Cerebellar nuclear complex (tissue), 1 donor: ENCODE data around the gene HRH3.
A peak's percentile ranks its signal among the peaks of the same experiment; 100 is the strongest.

Experiments
- DNase-seq, 2 experiments: peaks; one replicate each; lab custom pipeline; 2025; lab: John Stamatoyannopoulos, UW

HRH3 gene

GRCh38 chr20:62219992-62220665 lies at the start of gene HRH3:
Gene HRH3, minus strand, starts transcription at chr20:62220278. Its CDS starts 308 bp downstream, at chr20:62219970.
- DNase-seq, result no peak

DNA sequence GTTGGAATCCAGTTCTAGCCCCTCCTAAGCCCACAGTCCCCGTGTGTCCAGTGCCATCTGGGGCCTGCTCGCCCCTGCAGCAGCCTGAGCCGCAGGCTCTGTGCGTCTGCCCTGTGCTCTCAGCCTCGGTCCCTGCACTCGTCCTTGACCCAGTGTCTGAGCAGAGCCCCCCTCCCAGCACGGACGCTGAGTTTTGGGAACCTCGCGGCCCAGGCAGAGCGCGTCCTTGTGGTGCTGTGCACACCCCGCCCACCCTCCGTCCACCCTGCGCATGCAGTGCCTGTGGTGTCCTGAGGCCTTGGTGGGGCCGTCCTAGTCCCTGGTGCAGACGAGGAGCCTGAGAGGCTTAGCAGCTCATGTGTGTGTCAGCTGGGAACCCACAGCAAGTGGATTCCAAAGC lies 49.8 kb upstream of the HRH3 start:
- no peak for DNase-seq

DNA sequence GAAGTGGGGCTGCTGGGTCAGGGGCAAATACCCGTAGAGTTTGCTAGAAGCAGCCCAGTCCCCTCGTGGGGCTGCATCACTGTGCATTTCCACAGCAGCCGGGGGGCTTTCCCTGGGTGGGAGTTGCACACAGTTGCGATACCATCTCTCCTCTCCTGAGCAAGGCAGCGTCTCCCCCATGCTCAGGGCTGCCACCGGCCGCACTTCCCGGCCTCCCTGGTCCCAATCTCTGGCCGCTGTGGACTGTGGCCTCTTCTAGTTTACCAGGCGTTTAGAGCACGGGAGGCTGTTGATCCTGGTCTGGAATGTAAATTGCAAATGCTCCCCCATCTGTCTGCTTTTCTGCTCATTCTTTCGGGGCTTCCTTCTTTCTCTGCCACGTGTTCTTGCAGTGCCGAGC lies 49.3 kb upstream of the HRH3 start:
- DNase-seq, result no peak

DNA sequence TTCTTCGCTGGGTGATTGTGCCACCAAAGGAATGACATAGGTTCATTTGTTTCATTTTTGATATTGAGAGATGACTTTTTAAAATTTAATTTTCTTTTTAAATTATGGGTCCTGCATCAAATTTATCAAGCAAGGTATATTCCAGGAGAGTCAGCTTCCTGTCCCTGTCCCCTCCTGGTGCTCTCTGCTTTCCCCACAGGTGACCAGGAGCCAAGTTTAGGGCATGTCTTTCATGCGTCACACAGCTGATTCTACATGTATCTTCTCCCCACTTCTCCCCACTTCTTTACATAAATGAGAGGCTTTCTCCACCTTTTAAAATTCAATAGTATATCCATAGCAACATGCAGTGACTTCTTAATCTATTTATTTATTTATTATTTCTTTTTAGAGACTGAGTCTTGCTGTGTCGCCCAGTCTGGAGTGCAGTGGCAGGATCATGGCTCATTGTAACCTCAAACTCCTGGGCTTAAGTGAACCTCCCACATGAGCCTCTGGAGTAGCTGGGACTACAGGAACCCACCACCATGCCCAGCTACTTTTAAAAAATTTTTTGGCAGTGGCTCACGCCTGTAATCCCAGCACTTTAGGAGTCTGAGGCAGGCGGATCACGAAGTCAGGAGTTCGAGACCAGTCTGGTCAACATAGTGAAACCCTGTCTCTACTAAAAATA lies 48.3 kb upstream of the HRH3 start:
- no peak for DNase-seq

DNA sequence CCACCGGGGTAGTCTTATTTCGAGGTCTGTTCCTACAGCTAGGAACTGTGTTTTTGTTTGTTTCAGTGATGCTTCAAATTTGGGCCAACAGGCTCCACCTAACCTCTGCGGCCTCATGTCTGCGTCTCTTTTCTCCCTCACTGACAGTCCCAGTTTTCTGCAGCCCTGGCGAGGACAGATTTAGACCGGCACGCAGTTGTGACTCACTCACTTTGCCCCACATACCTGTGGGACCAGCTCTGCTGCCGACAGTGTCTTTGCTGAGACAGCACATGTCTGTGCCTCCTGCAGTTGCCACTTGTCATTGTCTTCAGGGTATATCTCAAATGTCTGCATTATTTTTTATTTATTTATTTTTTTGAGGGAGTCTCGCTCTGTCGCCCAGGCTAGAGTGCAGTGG lies 47.5 kb upstream of the HRH3 start:
- DNase-seq, result no peak

- DNase-seq, result no peak
These were observed 46.8 kb upstream of the HRH3 start for GRCh38 chr20:62266851-62267250.

GRCh38 chr20:62266340-62266739 lies 46.3 kb upstream of the HRH3 start:
- no peak for DNase-seq

GRCh38 chr20:62265365-62265764 lies 45.3 kb upstream of the HRH3 start:
- no peak for DNase-seq

GRCh38 chr20:62263396-62263795 lies 43.3 kb upstream of the HRH3 start:
- no peak for DNase-seq

- DNase-seq, result no peak
These were observed 42.0 kb upstream of the HRH3 start for GRCh38 chr20:62262064-62262463.

DNA sequence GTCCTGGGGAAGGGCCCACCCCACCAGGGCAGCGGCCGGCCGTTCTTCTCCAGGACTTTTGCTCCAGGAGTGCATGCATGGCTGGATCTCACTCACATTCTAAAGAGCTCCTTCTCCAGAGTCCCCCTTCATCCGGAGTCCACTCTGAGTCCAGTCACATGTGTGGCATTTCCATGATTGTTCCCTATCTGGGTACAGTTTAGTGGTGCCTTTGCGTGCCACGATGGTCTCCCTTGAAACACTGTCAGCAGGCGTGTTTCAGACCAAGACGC lies 39.2 kb upstream of the HRH3 start:
- no peak for DNase-seq

DNA sequence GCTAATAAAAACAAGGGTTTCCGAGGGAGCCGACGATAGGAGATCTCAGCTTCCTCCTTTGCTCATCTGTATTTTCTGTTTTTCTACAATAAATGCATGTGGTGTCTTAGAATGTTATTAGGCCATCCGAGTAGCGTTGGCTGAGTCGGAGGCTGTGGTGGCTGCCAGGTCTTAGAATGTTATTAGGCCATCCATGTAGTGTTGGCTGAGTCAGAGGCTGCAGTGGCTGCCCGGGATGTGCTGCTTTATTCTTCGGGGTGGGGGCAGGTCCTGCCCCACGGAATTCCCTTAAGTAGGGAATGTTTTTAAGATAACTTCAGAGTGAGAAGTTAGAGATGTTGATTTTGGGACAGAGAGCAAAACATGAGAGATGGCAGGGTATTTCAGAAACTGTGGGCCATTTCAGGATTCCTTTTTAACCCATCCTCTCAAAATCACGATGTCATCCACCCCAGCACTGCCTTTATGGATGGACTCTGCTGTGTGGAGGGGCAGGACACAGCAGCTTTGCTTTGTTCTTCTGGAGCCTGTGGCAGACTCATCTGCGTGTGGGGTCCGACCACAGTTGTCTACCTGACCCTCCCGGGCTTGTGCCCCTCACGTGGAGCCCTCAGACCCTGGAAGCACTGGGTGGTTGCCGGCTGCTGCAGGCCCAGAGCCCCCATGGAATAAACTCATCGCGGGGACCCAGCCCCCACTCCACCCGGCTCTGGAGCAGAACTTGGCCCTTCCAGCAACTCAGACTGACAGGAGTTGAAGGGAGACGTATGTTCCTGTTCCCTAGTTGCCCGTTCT lies 38.6 kb upstream of the HRH3 start:
- DNase-seq, result peak in 1 of 2 experiments; percentile 35

- DNase-seq, result no peak
These were observed 35.9 kb upstream of the HRH3 start for GRCh38 chr20:62255976-62256375.

GRCh38 chr20:62254021-62254724 lies 34.1 kb upstream of the HRH3 start:
- no peak for DNase-seq

GRCh38 chr20:62253398-62253797 lies 33.3 kb upstream of the HRH3 start:
- DNase-seq, result no peak

DNA sequence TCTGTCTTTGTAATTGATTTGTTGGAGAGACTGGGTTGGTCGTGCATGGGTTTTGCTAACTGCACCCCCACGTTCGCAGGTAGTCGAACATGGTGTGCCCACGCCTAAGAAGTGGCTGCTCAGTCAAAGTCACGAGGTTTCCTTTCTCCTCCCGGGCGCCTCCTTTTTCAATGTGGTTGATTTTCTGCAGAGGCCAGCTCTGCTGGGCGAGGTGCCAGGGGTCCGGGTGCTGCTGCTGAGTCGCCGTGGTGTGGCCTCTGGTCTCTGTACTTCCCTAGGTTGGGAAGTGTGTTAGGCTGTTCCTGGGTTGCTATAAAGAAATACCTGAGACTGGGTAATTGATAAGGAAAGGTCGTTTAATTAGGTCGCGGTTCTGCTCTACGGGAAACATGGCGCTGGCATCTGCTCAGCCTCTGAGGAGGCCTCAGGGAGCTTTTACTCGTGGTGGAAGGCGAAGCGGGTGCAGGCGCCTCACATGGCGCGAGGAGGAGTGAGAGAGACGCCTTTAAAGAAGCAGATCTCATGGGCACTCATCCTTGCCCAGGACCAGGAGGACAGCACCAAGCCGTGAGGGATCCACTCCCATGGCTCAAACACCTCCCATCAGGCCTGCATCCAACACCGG lies 32.4 kb upstream of the HRH3 start:
- no peak for DNase-seq

GRCh38 chr20:62248890-62249560 lies 28.9 kb upstream of the HRH3 start:
- DNase-seq, result no peak

- peak; percentile 67 to 76 for DNase-seq
These were observed 27.0 kb upstream of the HRH3 start for GRCh38 chr20:62246872-62247652.

- DNase-seq, result no peak
These were observed 26.4 kb upstream of the HRH3 start for GRCh38 chr20:62246431-62246830.

GRCh38 chr20:62245911-62246280 lies 25.8 kb upstream of the HRH3 start:
- DNase-seq, result no peak

DNA sequence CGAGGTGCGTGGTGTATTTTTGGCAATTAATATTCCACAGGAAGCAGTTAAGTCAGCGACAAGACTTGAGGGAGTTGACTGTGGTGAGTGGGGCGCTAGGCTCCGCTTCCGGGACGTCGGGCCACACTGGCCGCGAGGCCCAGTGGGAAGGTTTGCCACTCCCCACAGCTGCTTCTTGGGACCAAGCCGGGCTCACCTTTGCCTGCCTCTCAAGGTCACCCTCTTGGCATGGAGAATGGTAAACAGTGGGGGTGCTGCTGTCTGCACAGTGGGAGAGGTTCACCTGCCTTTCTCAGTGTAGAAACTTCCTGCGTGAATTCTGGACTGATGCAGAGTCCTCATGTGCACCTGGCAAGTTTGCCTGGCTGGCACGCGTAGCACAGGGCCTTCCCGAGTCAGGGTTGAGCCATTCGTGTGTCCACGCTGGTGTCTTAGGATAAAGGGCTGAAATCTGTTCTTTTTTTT lies 24.6 kb upstream of the HRH3 start:
- no peak for DNase-seq
